ENCODE measurements around the gene DBP. TPM values are rescaled to one million over a fixed set of nuclear protein-coding genes. Genes with fewer than 3 reads are reported as not detected.

The DBP gene
- polyA plus RNA-seq, 2 of the 4 experiments (the other 2 are of a cell fraction) = 2.5 to 3.8 TPM

DNA sequence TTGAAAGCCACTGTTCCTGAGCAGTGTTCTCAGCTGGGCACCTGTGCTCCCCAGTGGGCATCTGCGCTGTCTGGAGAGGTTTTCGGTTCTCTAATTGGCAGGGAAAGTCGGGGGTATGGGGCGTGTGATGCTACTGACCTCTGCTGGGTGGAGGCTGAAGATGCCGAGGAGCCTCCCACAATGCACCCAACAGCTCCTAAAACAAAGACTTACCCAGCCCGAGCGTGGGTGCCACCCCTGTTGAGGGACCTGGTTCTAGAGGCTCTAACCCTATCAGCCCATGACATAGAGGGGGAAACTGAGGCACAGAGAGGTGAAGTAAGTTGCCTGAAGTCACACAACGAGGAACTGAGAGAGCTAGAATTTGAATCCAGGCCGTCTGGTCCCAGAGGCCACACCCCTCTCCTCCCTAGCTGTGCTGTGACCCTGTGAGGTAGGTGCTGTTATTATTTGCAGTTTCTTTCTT, 28.3 kb downstream of the DBP start:
- FAIRE-seq = peak; percentile 39
- H3K9me3 ChIP-seq = no peaks in the 10 kb centered on the region
- 2% methylated on average over 9 of the region's 9 CpGs for WGBS (ENCODE audit: missing lambda C conversion rate)
- TF ChIP-seq RAD21 (conservative IDR thresholded peaks at IDR 0.05 in 1 of 2, IDR thresholded peaks at IDR 0.05 in 1 of 2) (peak; percentile 94 to 98), SMC3 (IDR thresholded peaks at IDR 0.05) (peak; percentile 83), BHLHE40 (IDR thresholded peaks at IDR 0.05; ENCODE audit: low read depth, low read length) (0 out of 2 replicates have a peak, but pooled peaks have one; percentile 7), CTCF (IDR thresholded peaks at IDR 0.05) (peak; percentile 92)
- TF ChIP-seq, protein P1, sequence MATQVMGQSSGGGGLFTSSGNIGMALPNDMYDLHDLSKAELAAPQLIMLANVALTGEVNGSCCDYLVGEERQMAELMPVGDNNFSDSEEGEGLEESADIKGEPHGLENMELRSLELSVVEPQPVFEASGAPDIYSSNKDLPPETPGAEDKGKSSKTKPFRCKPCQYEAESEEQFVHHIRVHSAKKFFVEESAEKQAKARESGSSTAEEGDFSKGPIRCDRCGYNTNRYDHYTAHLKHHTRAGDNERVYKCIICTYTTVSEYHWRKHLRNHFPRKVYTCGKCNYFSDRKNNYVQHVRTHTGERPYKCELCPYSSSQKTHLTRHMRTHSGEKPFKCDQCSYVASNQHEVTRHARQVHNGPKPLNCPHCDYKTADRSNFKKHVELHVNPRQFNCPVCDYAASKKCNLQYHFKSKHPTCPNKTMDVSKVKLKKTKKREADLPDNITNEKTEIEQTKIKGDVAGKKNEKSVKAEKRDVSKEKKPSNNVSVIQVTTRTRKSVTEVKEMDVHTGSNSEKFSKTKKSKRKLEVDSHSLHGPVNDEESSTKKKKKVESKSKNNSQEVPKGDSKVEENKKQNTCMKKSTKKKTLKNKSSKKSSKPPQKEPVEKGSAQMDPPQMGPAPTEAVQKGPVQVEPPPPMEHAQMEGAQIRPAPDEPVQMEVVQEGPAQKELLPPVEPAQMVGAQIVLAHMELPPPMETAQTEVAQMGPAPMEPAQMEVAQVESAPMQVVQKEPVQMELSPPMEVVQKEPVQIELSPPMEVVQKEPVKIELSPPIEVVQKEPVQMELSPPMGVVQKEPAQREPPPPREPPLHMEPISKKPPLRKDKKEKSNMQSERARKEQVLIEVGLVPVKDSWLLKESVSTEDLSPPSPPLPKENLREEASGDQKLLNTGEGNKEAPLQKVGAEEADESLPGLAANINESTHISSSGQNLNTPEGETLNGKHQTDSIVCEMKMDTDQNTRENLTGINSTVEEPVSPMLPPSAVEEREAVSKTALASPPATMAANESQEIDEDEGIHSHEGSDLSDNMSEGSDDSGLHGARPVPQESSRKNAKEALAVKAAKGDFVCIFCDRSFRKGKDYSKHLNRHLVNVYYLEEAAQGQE (IDR thresholded peaks at IDR 0.05) = no peak
- H3K27ac ChIP-seq = peak overlapping the region; percentile 65 to 78
- peak; percentile 83 to 88 for DNase-seq (ENCODE audit: low read depth in 1 of 2, low spot score in 1 of 2)
- CTCF ChIA-PET = interaction anchor here (0.6 to 18.9 kb wide), 52 partner anchors 9 to 344 kb away, joined by 3 to 396 read pairs (median 5); partner anchors contain the start of genes GRIN2D, GRWD1, KDELR1 and RPL18
- POLR2A ChIA-PET = interaction anchor here (0.7 to 4.0 kb wide), 5 partner anchors 9 to 245 kb away, joined by 4 to 70 read pairs (median 7); partner anchors contain the start of genes RPL18, SPHK2 and TMEM143
- H3K4me3 ChIP-seq = no peak overlapping the region
- ATAC-seq = peak; percentile 75 to 82
- peak overlapping the region; percentile 70 for H3K4me2 ChIP-seq
- peaks cover 5% of the 10 kb centered on the region; the same call in 1 of the 3 replicates for H3K4me1 ChIP-seq

- DNase-seq (ENCODE audit: low read depth in 1 of 2, low spot score in 1 of 2) = no peak
- H3K4me3 ChIP-seq = no peak overlapping the region
- peak overlapping the region in 1 of 2 experiments; percentile 24; a peak in 1 of 6 replicates for H3K27ac ChIP-seq
- no peaks in the 10 kb centered on the region for H3K9me3 ChIP-seq
- CTCF ChIA-PET = interaction anchor here (1.1 to 18.9 kb wide), 14 partner anchors 7 to 288 kb away, joined by 3 to 396 read pairs (median 18); partner anchors contain the start of genes KDELR1, RPL18 and SPHK2
- H3K4me2 ChIP-seq = no peak overlapping the region
- POLR2A ChIA-PET = interaction anchor here (4.0 kb wide), 1 partner anchor 11 kb away, joined by 70 read pairs; the partner anchor contains the start of genes RPL18 and SPHK2
- no peak for FAIRE-seq
- WGBS (ENCODE audit: missing lambda C conversion rate) = 82% methylated on average over 6 of the region's 7 CpGs
- no peak for TF ChIP-seq SMC3 (IDR thresholded peaks at IDR 0.05)
- no peak for TF ChIP-seq RARB (CRISPR knock-in tag; IDR thresholded peaks at IDR 0.05)
- TF ChIP-seq HOXA7 (CRISPR knock-in tag; IDR thresholded peaks at IDR 0.05) = no peak
- no peak for TF ChIP-seq ZFP36 (IDR thresholded peaks at IDR 0.05; ENCODE audit: borderline replicate concordance, partially characterized antibody)
- TF ChIP-seq, protein P2, sequence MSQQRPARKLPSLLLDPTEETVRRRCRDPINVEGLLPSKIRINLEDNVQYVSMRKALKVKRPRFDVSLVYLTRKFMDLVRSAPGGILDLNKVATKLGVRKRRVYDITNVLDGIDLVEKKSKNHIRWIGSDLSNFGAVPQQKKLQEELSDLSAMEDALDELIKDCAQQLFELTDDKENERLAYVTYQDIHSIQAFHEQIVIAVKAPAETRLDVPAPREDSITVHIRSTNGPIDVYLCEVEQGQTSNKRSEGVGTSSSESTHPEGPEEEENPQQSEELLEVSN (IDR thresholded peaks at IDR 0.05; ENCODE audit: borderline replicate concordance, low read depth) = no peak
- TF ChIP-seq HEYL (CRISPR knock-in tag; IDR thresholded peaks at IDR 0.05) = no peak
- no peak for TF ChIP-seq TFCP2L1 (CRISPR knock-in tag; IDR thresholded peaks at IDR 0.05)
- no peak for TF ChIP-seq HOXB13 (CRISPR knock-in tag; IDR thresholded peaks at IDR 0.05; ENCODE audit: low read depth)
- TF ChIP-seq CBX8 (IDR thresholded peaks at IDR 0.05) = no peak
- TF ChIP-seq, protein P3, sequence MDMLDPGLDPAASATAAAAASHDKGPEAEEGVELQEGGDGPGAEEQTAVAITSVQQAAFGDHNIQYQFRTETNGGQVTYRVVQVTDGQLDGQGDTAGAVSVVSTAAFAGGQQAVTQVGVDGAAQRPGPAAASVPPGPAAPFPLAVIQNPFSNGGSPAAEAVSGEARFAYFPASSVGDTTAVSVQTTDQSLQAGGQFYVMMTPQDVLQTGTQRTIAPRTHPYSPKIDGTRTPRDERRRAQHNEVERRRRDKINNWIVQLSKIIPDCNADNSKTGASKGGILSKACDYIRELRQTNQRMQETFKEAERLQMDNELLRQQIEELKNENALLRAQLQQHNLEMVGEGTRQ (IDR thresholded peaks at IDR 0.05) = no peak
- TF ChIP-seq MAFK (IDR thresholded peaks at IDR 0.05; ENCODE audit: partially characterized antibody) = no peak
- TF ChIP-seq GATA3 (IDR thresholded peaks at IDR 0.05; ENCODE audit: borderline replicate concordance) = no peak
- no peak for TF ChIP-seq RFX5 (IDR thresholded peaks at IDR 0.05)
- TF ChIP-seq ZNF302 (CRISPR knock-in tag; IDR thresholded peaks at IDR 0.05) = no peak
- H3K4me1 ChIP-seq = peaks cover 11% of the 10 kb centered on the region
- ATAC-seq = no peak
These were observed 29.8 kb downstream of the DBP start for GRCh38 chr19:48607359-48607755.

Data from A549 (cell line).